ENCODE measurements around the gene ANGPTL2. TPM values are rescaled to one million over a fixed set of nuclear protein-coding genes. Genes with fewer than 3 reads are reported as not detected.

ANGPTL2 gene
- total and polyA plus RNA-seq, 2 of the 4 experiments (the other 2 are of a cell fraction): 9.5 to 25.1 TPM

DNA sequence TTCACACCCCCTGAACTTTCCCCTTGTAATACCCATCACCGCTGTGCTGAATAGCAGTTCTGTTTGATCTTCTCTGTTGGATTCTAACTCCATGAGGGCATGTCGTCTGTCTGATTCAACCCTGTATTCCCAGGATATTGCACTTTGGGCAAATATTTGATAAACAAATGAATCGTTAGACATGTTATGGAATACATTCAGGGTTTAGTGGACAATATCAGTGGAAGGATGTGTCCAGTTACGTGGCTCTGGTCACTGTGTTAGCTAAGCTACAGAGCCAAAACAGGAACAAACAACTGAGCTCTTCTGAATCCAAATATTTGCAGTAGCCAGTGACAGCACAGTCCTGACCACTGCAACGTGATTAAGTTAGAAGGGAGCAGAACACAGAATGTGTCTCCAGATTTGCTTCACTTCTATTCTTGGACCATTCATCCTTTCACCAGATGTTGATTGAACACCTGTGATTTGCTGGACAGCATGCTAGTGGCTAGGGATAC is 13.2 kb downstream of the ANGPTL2 start:
- POLR2A ChIA-PET (ENCODE audit: unreplicated experiment): no interaction called here
- H4K20me1 ChIP-seq (ENCODE audit: insufficient read depth, low read length): peaks cover 54% of the 10 kb centered on the region
- peaks cover 14% of the 10 kb centered on the region for H3K9me1 ChIP-seq (ENCODE audit: insufficient read depth, low read length)
- no peak overlapping the region; the same call in 1 of the 2 replicates for H3K23ac ChIP-seq (ENCODE audit: low read depth, low read length)
- no peak overlapping the region for H3K4ac ChIP-seq (ENCODE audit: low read depth, low read length)
- H4K8ac ChIP-seq (ENCODE audit: low read depth in 2 of 2, low read length in 2 of 2): no peak overlapping the region
- no peak overlapping the region for H2BK20ac ChIP-seq (ENCODE audit: low read depth, low read length)
- DNase-seq: peak; percentile 9
- no peak overlapping the region for H3K9ac ChIP-seq (ENCODE audit: low read depth, low read length)
- no TSS peak for BruUV-seq (replicated peaks)
- no peak overlapping the region; the same call in 1 of the 2 replicates for H2AK5ac ChIP-seq (ENCODE audit: low read depth, low read length)
- H3K14ac ChIP-seq (replicated peaks; ENCODE audit: low read depth, low read length): no peak overlapping the region
- no peak overlapping the region for H2BK5ac ChIP-seq (ENCODE audit: low read depth, low read length, poor library complexity, severe bottlenecking)
- H3K4me2 ChIP-seq (ENCODE audit: low read depth, low read length): no peak overlapping the region
- CTCF ChIA-PET: no interaction called here
- peaks cover 18% of the 10 kb centered on the region for H3K4me1 ChIP-seq (ENCODE audit: control insufficient read depth, insufficient read depth, low read length)
- H4K5ac ChIP-seq (ENCODE audit: low read depth, low read length): no peak overlapping the region
- 50% methylated on average over 1 of the region's 5 CpGs; no CpG with 5 or more reads in 1 of the 2 experiments for WGBS, 2 experiments (ENCODE audit: extremely low coverage in 2 of 2, insufficient read length in 1 of 2)
- no peak; the same call in 1 of the 2 replicates for ATAC-seq (ENCODE audit: low read depth)
- H3K4me3 ChIP-seq (ENCODE audit: insufficient read depth, low read depth, low read length): no peak overlapping the region
- no peak overlapping the region for H2AFZ ChIP-seq (replicated peaks; ENCODE audit: low read length, poor library complexity)
- in situ Hi-C loops (cut with MboI; ENCODE audit: low sequenced_read_pairs) (no loop called here), dilution Hi-C loops (cut with HindIII; ENCODE audit: low sequenced_read_pairs, unreplicated experiment) (no loop called here), intact Hi-C loops (cut with micrococcal nuclease) (no loop called here)
- H3K79me1 ChIP-seq (ENCODE audit: low read depth in 1 of 2, low read length in 2 of 2): peaks cover 10 to 39% of the 10 kb centered on the region in 2 experiments; a peak in 3 of 4 replicates
- H2BK15ac ChIP-seq (ENCODE audit: low read depth, low read length): no peak overlapping the region; the same call in 2 of the 3 replicates
- H3K27ac ChIP-seq (ENCODE audit: insufficient read depth, low read length): no peak overlapping the region
- peaks cover 65% of the 10 kb centered on the region for H3K36me3 ChIP-seq (ENCODE audit: control insufficient read depth, insufficient read depth, low read length)
- H3K18ac ChIP-seq (ENCODE audit: low read depth, low read length): no peak overlapping the region
- TF ChIP-seq MAFK (IDR thresholded peaks at IDR 0.05; ENCODE audit: low read depth, low read length): no peak
- TF ChIP-seq POLR2A (IDR thresholded peaks at IDR 0.05; ENCODE audit: low read depth, low read length): no peak
- TF ChIP-seq CEBPB (IDR thresholded peaks at IDR 0.05; ENCODE audit: low read depth, low read length): no peak
- no peak for TF ChIP-seq RAD21 (IDR thresholded peaks at IDR 0.05; ENCODE audit: low read length)
- TF ChIP-seq BHLHE40 (IDR thresholded peaks at IDR 0.05; ENCODE audit: low read depth, low read length): no peak
- TF ChIP-seq RCOR1 (IDR thresholded peaks at IDR 0.05; ENCODE audit: insufficient replicate concordance, low read length): no peak
- TF ChIP-seq, protein P1, sequence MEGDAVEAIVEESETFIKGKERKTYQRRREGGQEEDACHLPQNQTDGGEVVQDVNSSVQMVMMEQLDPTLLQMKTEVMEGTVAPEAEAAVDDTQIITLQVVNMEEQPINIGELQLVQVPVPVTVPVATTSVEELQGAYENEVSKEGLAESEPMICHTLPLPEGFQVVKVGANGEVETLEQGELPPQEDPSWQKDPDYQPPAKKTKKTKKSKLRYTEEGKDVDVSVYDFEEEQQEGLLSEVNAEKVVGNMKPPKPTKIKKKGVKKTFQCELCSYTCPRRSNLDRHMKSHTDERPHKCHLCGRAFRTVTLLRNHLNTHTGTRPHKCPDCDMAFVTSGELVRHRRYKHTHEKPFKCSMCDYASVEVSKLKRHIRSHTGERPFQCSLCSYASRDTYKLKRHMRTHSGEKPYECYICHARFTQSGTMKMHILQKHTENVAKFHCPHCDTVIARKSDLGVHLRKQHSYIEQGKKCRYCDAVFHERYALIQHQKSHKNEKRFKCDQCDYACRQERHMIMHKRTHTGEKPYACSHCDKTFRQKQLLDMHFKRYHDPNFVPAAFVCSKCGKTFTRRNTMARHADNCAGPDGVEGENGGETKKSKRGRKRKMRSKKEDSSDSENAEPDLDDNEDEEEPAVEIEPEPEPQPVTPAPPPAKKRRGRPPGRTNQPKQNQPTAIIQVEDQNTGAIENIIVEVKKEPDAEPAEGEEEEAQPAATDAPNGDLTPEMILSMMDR (conservative IDR thresholded peaks at IDR 0.05; ENCODE audit: low read depth, low read length): no peak
- no peak for TF ChIP-seq FOS (IDR thresholded peaks at IDR 0.05; ENCODE audit: low read depth, low read length)
- TF ChIP-seq MXI1 (IDR thresholded peaks at IDR 0.05; ENCODE audit: borderline replicate concordance, low read depth, low read length): no peak
- TF ChIP-seq NFE2L2 (IDR thresholded peaks at IDR 0.05; ENCODE audit: low read depth, low read length): no peak
- TF ChIP-seq SMC3 (IDR thresholded peaks at IDR 0.05; ENCODE audit: low read depth, low read length): no peak
- TF ChIP-seq, protein P2, sequence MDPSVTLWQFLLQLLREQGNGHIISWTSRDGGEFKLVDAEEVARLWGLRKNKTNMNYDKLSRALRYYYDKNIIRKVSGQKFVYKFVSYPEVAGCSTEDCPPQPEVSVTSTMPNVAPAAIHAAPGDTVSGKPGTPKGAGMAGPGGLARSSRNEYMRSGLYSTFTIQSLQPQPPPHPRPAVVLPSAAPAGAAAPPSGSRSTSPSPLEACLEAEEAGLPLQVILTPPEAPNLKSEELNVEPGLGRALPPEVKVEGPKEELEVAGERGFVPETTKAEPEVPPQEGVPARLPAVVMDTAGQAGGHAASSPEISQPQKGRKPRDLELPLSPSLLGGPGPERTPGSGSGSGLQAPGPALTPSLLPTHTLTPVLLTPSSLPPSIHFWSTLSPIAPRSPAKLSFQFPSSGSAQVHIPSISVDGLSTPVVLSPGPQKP (IDR thresholded peaks at IDR 0.05; ENCODE audit: borderline replicate concordance, low read depth, low read length): no peak
- no peak for TF ChIP-seq RFX5 (IDR thresholded peaks at IDR 0.05; ENCODE audit: low read depth, low read length)
- no peak overlapping the region for H4K91ac ChIP-seq (ENCODE audit: insufficient read depth, low read depth, low read length)
- no peak overlapping the region for H2AK9ac ChIP-seq (replicated peaks; ENCODE audit: low read depth, low read length, poor library complexity)
- H3K56ac ChIP-seq (ENCODE audit: extremely low read depth, insufficient read depth, low read length): no peak overlapping the region
- no peak overlapping the region for H2BK120ac ChIP-seq (ENCODE audit: low read depth, low read length)
- H3K27me3 ChIP-seq (ENCODE audit: control insufficient read depth, insufficient read depth, low read length): no peaks in the 10 kb centered on the region
- H3K9me3 ChIP-seq (ENCODE audit: control insufficient read depth, insufficient read depth, low read length): no peaks in the 10 kb centered on the region
